ENCODE data around the gene TRIM2. TPM values are rescaled to one million over a fixed set of nuclear protein-coding genes. Genes with fewer than 3 reads are reported as not detected.

The TRIM2 gene
- polyA plus RNA-seq, 1 experiment, result 31.3 TPM

DNA sequence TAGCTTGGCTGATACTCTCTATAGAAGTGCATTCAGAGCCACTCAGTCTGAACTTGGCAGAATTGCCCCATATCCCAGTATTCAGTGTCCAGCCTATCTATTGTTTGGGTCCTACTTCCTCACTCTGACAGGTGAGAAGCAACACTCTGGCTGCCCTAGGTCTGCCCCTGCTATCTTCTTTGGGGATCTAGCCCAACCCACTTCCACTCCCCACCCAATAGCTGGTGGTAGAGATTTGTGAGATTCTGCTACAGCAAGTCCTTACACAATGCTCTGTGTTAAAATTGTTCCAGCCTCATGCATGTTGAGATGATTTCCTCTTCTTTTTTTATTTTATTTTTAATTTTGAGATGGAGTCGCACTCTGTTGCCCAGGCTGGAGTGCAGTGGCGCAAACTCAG lies 67.6 kb downstream of the TRIM2 start:
- no peak overlapping the region for H3K4me3 ChIP-seq (ENCODE audit: low read depth, low read length)
- H3K27ac ChIP-seq (ENCODE audit: low read depth, low read length), result no peak overlapping the region
- H3K9me3 ChIP-seq (ENCODE audit: control insufficient read depth, insufficient read depth, low read length), result no peaks in the 10 kb centered on the region
- CTCF ChIA-PET, result no interaction called here
- DNase-seq (ENCODE audit: low read depth, low spot score), result no peak
- TF ChIP-seq, protein P1, sequence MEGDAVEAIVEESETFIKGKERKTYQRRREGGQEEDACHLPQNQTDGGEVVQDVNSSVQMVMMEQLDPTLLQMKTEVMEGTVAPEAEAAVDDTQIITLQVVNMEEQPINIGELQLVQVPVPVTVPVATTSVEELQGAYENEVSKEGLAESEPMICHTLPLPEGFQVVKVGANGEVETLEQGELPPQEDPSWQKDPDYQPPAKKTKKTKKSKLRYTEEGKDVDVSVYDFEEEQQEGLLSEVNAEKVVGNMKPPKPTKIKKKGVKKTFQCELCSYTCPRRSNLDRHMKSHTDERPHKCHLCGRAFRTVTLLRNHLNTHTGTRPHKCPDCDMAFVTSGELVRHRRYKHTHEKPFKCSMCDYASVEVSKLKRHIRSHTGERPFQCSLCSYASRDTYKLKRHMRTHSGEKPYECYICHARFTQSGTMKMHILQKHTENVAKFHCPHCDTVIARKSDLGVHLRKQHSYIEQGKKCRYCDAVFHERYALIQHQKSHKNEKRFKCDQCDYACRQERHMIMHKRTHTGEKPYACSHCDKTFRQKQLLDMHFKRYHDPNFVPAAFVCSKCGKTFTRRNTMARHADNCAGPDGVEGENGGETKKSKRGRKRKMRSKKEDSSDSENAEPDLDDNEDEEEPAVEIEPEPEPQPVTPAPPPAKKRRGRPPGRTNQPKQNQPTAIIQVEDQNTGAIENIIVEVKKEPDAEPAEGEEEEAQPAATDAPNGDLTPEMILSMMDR (IDR thresholded peaks at IDR 0.05; ENCODE audit: low read depth, low read length), result no peak
- POLR2A ChIA-PET, result no interaction called here
- no peaks in the 10 kb centered on the region for H3K27me3 ChIP-seq (ENCODE audit: control insufficient read depth, insufficient read depth, low read length)

DNA sequence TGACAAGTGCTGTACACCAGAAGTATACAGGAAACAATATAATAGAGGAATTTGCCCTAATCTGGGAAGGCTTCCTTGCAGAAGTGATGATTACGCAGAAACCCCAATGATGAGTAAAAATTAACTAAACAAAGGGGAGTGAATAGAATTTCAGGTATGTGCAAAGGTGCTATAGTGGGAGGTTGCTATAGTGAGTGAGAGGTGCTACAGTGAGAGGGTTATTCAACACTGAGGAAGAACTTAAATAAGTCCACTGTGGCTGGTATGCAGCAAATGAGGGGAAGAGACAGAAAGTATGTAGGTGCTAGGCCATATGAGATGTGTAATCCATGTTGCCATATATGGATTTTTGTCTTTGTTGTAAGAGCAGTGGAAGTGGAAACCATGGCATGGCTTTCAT lies 69.5 kb downstream of the TRIM2 start:
- Histone ChIP-seq H3K27ac (ENCODE audit: low read depth, low read length) (no peak overlapping the region), H3K4me3 (ENCODE audit: low read depth, low read length) (no peak overlapping the region), H3K9me3 (ENCODE audit: control insufficient read depth, insufficient read depth, low read length) (no peaks in the 10 kb centered on the region), H3K27me3 (ENCODE audit: control insufficient read depth, insufficient read depth, low read length) (no peaks in the 10 kb centered on the region)
- ChIA-PET CTCF (no interaction called here), POLR2A (no interaction called here)
- DNase-seq (ENCODE audit: low read depth, low spot score), result no peak
- TF ChIP-seq, protein P1 (IDR thresholded peaks at IDR 0.05; ENCODE audit: low read depth, low read length), result no peak

DNA sequence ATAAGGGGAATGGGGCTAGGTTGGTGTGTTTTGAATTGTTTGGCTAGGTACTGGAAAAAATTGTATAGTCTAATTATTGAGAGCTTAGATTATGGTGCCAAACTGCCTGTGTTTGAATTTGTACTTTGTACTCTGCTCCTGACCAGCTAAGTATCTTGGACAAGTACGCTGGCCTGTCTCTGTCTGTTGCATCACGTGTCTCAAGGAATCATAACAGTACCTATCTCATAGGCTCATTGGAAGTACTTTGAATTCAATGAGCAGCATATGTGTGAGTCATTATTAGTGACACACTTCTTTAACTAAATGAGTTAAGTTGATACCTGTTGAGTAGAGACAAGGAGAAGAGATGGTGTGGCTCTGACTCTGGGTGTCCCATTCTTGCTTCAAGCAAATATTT lies 70.7 kb downstream of the TRIM2 start:
- no peak for DNase-seq (ENCODE audit: low read depth, low spot score)
- CTCF ChIA-PET, result interaction anchor here (1.2 kb wide), 1 partner anchor 132 kb away, joined by 3 read pairs; no protein-coding TSS in a partner anchor
- TF ChIP-seq, protein P1 (IDR thresholded peaks at IDR 0.05; ENCODE audit: low read depth, low read length), result no peak
- POLR2A ChIA-PET, result no interaction called here
- H3K9me3 ChIP-seq (ENCODE audit: control insufficient read depth, insufficient read depth, low read length), result no peaks in the 10 kb centered on the region
- H3K27ac ChIP-seq (ENCODE audit: low read depth, low read length), result no peak overlapping the region
- no peak overlapping the region for H3K4me3 ChIP-seq (ENCODE audit: low read depth, low read length)
- no peaks in the 10 kb centered on the region for H3K27me3 ChIP-seq (ENCODE audit: control insufficient read depth, insufficient read depth, low read length)

DNA sequence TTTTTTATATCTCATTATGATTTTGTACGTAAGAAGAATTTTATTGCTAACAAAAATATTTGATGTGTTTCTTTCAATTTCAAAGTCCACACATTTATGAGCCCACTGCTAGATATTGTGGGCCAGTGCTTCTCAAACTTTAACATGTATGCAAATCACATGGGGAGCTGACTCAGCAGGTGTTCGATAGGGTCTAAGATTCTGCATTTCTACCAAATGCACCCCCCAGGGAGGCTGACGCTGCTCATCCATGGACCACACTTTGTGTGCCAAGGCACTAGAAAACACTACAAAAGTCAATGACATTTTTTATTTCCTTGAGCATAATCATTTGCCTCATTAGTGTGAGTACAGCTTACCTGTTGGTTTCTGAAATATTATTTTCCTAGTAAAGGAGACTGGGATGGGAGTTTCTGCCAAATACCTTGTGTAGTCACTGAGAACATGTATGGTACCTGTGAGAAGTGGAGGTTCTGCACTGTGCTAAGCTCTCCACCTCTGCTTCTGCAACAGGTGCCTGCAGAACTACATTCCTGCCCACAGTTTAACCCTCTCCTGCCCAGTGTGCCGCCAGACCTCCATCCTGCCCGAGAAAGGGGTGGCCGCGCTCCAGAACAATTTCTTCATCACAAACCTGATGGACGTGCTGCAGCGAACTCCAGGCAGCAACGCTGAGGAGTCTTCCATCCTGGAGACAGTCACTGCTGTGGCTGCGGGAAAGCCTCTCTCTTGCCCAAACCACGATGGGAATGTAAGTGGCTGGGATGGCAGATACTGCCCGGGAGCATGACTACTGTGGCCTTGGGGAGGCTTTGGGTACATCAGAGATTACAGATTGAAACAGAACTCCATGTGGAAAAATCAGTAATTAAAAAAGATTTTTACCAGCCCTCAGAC lies 71.4 kb downstream of the TRIM2 start:
- CTCF ChIA-PET, result interaction anchor here (0.8 to 1.2 kb wide), 3 partner anchors 52 to 133 kb away, joined by 3 read pairs; no protein-coding TSS in a partner anchor

DNA sequence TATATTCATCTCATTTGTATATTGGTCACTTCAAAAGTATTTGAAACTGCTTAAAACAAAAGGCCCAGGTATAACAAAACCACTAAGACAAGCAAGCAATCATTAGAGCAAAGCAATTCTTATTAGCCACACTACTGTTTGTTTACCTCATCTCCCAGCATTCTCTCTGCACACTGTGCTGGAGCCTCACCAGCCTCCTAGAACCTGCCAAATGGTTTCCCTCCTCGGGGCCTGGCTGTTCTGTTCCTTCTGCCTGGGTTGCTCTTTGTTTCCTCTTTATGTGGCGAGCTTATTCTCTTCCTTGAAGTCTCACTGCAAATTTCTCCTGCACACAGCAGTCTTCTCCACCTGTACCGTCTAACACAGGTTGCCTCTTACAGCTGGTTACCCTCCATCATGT lies 72.7 kb downstream of the TRIM2 start:
- no peak overlapping the region for H3K27ac ChIP-seq (ENCODE audit: low read depth, low read length)
- no peaks in the 10 kb centered on the region for H3K9me3 ChIP-seq (ENCODE audit: control insufficient read depth, insufficient read depth, low read length)
- H3K27me3 ChIP-seq (ENCODE audit: control insufficient read depth, insufficient read depth, low read length), result no peaks in the 10 kb centered on the region
- ChIA-PET POLR2A (no interaction called here), CTCF (interaction anchor here (0.9 to 1.2 kb wide), 2 partner anchors 67 to 134 kb away, joined by 3 read pairs; no protein-coding TSS in a partner anchor)
- DNase-seq (ENCODE audit: low read depth, low spot score), result no peak
- no peak overlapping the region for H3K4me3 ChIP-seq (ENCODE audit: low read depth, low read length)
- TF ChIP-seq, protein P1 (IDR thresholded peaks at IDR 0.05; ENCODE audit: low read depth, low read length), result no peak

More for the DNA sequence above, 71.4 kb downstream of the TRIM2 start:
- POLR2A ChIA-PET, result no interaction called here
- DNase-seq (ENCODE audit: low read depth, low spot score), result no peak
- Histone ChIP-seq H3K27ac (ENCODE audit: low read depth, low read length) (no peak overlapping the region), H3K4me3 (ENCODE audit: low read depth, low read length) (no peak overlapping the region), H3K9me3 (ENCODE audit: control insufficient read depth, insufficient read depth, low read length) (no peaks in the 10 kb centered on the region), H3K27me3 (ENCODE audit: control insufficient read depth, insufficient read depth, low read length) (no peaks in the 10 kb centered on the region)
- TF ChIP-seq, protein P1 (IDR thresholded peaks at IDR 0.05; ENCODE audit: low read depth, low read length), result no peak

All from AG04450 (cell line).